H1 (cell line): Measurements from ENCODE around the gene CD300H. TPM values are rescaled to one million over a fixed set of nuclear protein-coding genes. Genes with fewer than 3 reads are reported as not detected.

Source experiments
- CTCF ChIA-PET: fragments of 300-600 bp; sonication (Branson Sonifier 250); formaldehyde crosslinking; loops from one replicate; lab custom pipeline; 2021; ENCODE audit not compliant: partially characterized antibody; lab: Charles Lee
- POLR2A ChIA-PET: fragments of 300-600 bp; sonication (Branson Sonifier 250); formaldehyde crosslinking; loops from one replicate; lab custom pipeline; 2021; ENCODE audit warnings: inconsistent platforms; ENCODE audit not compliant: partially characterized antibody; lab: Charles Lee
- DNase-seq, 2 experiments: peaks; one replicate each; pipeline versions ENCODE4 v3.0.0 to v3.0.0-alpha.2; 2010 to 2022; ENCODE audit warnings: low spot score in 2 of 2, low read depth in 1 of 2, mixed read lengths in 1 of 2
- FAIRE-seq: peaks from 2 replicates; lab custom pipeline; 2011; peaks lifted over from hg19 to GRCh38; lab: Jason Lieb, UNC
- H2AFZ ChIP-seq: 2 replicates; pipeline ENCODE4 v1.8.1; 2012; ENCODE audit warnings: low read length, inconsistent platforms
- H2AK5ac ChIP-seq: 2 replicates; pipeline ENCODE4 v1.6.1; 2013; ENCODE audit warnings: low read depth, low read length
- H2BK120ac ChIP-seq: replicated peaks from 2 replicates; pipeline ENCODE3; 2013; ENCODE audit warnings: low read depth, low read length, inconsistent platforms
- H2BK12ac ChIP-seq: 2 replicates; pipeline ENCODE4 v1.6.1; 2013; ENCODE audit warnings: low read depth, low read length
- H2BK15ac ChIP-seq: 2 replicates; pipeline ENCODE4 v1.6.1; 2013; ENCODE audit warnings: low read length
- H2BK20ac ChIP-seq: 2 replicates; pipeline ENCODE4 v1.6.1; 2013; ENCODE audit warnings: low read length
- H2BK5ac ChIP-seq: 2 replicates; pipeline ENCODE4 v1.6.1; 2013; ENCODE audit warnings: low read depth, low read length
- H3K14ac ChIP-seq: 2 replicates; pipeline ENCODE4 v1.6.1; 2013; ENCODE audit warnings: inconsistent platforms; ENCODE audit not compliant: insufficient read length
- H3K18ac ChIP-seq: 2 replicates; pipeline ENCODE4 v1.6.1; 2013; ENCODE audit warnings: low read length; ENCODE audit errors: extremely low read depth
- H3K23ac ChIP-seq: 2 replicates; pipeline ENCODE4 v1.6.1; 2013; ENCODE audit warnings: inconsistent platforms; ENCODE audit not compliant: insufficient read length
- H3K23me2 ChIP-seq: 2 replicates; pipeline ENCODE4 v1.6.1; 2013; ENCODE audit warnings: low read depth, low read length
- H3K27ac ChIP-seq: 2 replicates; pipeline ENCODE4 v1.6.1; 2011; ENCODE audit warnings: low read depth, low read length, inconsistent platforms
- H3K27me3 ChIP-seq, 4 experiments: replicated peaks in 1 of 4; 1 replicate in 1 of 4; 2 replicates in 3 of 4; pipeline versions ENCODE4 v1.6.1 to v1.8.1; 2011 to 2013; ENCODE audit warnings: low read length in 3 of 4, mild to moderate bottlenecking in 3 of 4, inconsistent platforms in 2 of 4, mixed read lengths in 2 of 4, moderate library complexity in 1 of 4; ENCODE audit not compliant: control insufficient read depth in 3 of 4, insufficient read depth in 3 of 4; ENCODE audit errors: extremely low read depth in 1 of 4
- H3K36me3 ChIP-seq, 4 experiments: 2 replicates each; pipeline versions ENCODE4 v1.6.1 to v1.8.1; 2011 to 2013; ENCODE audit warnings: mild to moderate bottlenecking in 4 of 4, low read length in 3 of 4, moderate library complexity in 2 of 4, control low read depth in 1 of 4, inconsistent platforms in 1 of 4; ENCODE audit not compliant: insufficient read depth in 4 of 4, control insufficient read depth in 2 of 4
- H3K4ac ChIP-seq: replicated peaks from 2 replicates; pipeline ENCODE3; 2013; ENCODE audit warnings: low read length, low read depth, mixed read lengths, inconsistent platforms; ENCODE audit not compliant: insufficient read length
- H3K4me1 ChIP-seq, 4 experiments: replicated peaks in 1 of 4; 1 replicate in 1 of 4; 2 replicates in 3 of 4; pipeline versions ENCODE4 v1.6.1 to v1.8.1; 2011 to 2013; ENCODE audit warnings: low read length in 3 of 4, inconsistent platforms in 2 of 4, mixed read lengths in 1 of 4; ENCODE audit not compliant: insufficient read depth in 4 of 4, control insufficient read depth in 3 of 4
- H3K4me2 ChIP-seq, 2 experiments: 2 replicates each; pipeline versions ENCODE4 v1.6.1 to v1.8.1; 2011 to 2013; ENCODE audit warnings: low read depth in 2 of 2, low read length in 2 of 2, control low read depth in 1 of 2, inconsistent platforms in 1 of 2, mild to moderate bottlenecking in 1 of 2; ENCODE audit not compliant: insufficient read depth in 1 of 2
- H3K4me3 ChIP-seq, 4 experiments: fragments of 200-600, 300-600 bp in 1 of 4; sonication (generic), shearing (Covaris generic), sonication (Bioruptor Twin) in 1 of 4; 2 replicates each; pipeline versions ENCODE4 v1.5.1 to v1.8.1; 2011 to 2016; ENCODE audit warnings: low read length in 4 of 4, low read depth in 3 of 4, control low read depth in 2 of 4, inconsistent platforms in 2 of 4, mild to moderate bottlenecking in 2 of 4, mixed read lengths in 1 of 4, moderate library complexity in 1 of 4; ENCODE audit not compliant: insufficient read depth in 2 of 4; ENCODE audit errors: extremely low read depth in 1 of 4
- H3K56ac ChIP-seq: replicated peaks from 2 replicates; pipeline ENCODE3; 2013; ENCODE audit warnings: low read depth, mild to moderate bottlenecking, mixed read lengths, low read length, inconsistent platforms; ENCODE audit not compliant: insufficient read length
- H3K79me1 ChIP-seq: 2 replicates; pipeline ENCODE4 v1.6.1; 2013; ENCODE audit warnings: low read depth, low read length, control low read depth
- H3K79me2 ChIP-seq, 2 experiments: 2 replicates each; pipeline versions ENCODE4 v1.6.1 to v1.8.1; 2012 to 2013; ENCODE audit warnings: low read length in 2 of 2, mild to moderate bottlenecking in 2 of 2, inconsistent platforms in 1 of 2; ENCODE audit not compliant: insufficient read depth in 2 of 2, control insufficient read depth in 1 of 2
- H3K9ac ChIP-seq, 4 experiments: replicated peaks in 1 of 4; 1 replicate in 1 of 4; 2 replicates in 3 of 4; pipeline versions ENCODE4 v1.6.1 to v1.8.1; 2011 to 2013; ENCODE audit warnings: low read depth in 3 of 4, low read length in 3 of 4, control low read depth in 2 of 4, mild to moderate bottlenecking in 2 of 4, moderate library complexity in 2 of 4, inconsistent platforms in 1 of 4; ENCODE audit errors: extremely low read depth in 1 of 4
- H3K9me3 ChIP-seq, 2 experiments: 2 replicates each; pipeline versions ENCODE4 v1.6.1 to v1.8.1; 2012 to 2013; ENCODE audit warnings: mild to moderate bottlenecking in 2 of 2, moderate library complexity in 2 of 2, control low read depth in 1 of 2, inconsistent platforms in 1 of 2, low read depth in 1 of 2, low read length in 1 of 2, mixed read lengths in 1 of 2; ENCODE audit not compliant: insufficient read depth in 2 of 2
- H4K20me1 ChIP-seq, 2 experiments: replicated peaks in 1 of 2; 2 replicates each; pipeline versions ENCODE3 to v1.8.1; 2011 to 2013; ENCODE audit warnings: inconsistent platforms in 2 of 2, low read length in 2 of 2, mild to moderate bottlenecking in 1 of 2; ENCODE audit not compliant: insufficient read depth in 2 of 2, control insufficient read depth in 1 of 2
- H4K5ac ChIP-seq: 2 replicates; pipeline ENCODE4 v1.6.1; 2013; ENCODE audit warnings: low read length, low read depth, mixed read lengths, inconsistent platforms; ENCODE audit not compliant: insufficient read length
- H4K8ac ChIP-seq: 2 replicates; pipeline ENCODE4 v1.8.0; 2013; ENCODE audit warnings: mild to moderate bottlenecking, moderate library complexity, low read length, inconsistent platforms; ENCODE audit not compliant: insufficient read depth; ENCODE audit errors: extremely low read depth
- H4K91ac ChIP-seq: replicated peaks from 2 replicates; pipeline ENCODE3; 2013; ENCODE audit warnings: low read length, mixed read lengths, inconsistent platforms; ENCODE audit not compliant: insufficient read length
- CBX5 ChIP-seq: fragments of 300-800, 300-1000 bp; sonication (generic); IDR thresholded peaks from 2 replicates; pipeline ENCODE4 v1.7.1; 2016; ENCODE audit warnings: antibody characterized with exemption, low read length, low read depth
- RXRA ChIP-seq: IDR thresholded peaks from 2 replicates; pipeline ENCODE4 v1.6.1; 2011; ENCODE audit warnings: low read depth, mild to moderate bottlenecking, low read length, moderate library complexity; ENCODE audit not compliant: insufficient read depth
- SIX5 ChIP-seq: IDR thresholded peaks from 2 replicates; pipeline ENCODE4 v1.6.1; 2011; ENCODE audit warnings: mild to moderate bottlenecking, low read depth, low read length
- ZNF274 ChIP-seq: IDR thresholded peaks from 2 replicates; pipeline ENCODE4 v1.7.0; 2012; ENCODE audit warnings: low read length, borderline replicate concordance; ENCODE audit errors: extremely low read depth
- WGBS, 2 experiments: shearing (Covaris generic) in 1 of 2; methylation state at CpG; one replicate each; pipeline versions ENCODE4 v1.1.6 to v1.1.7; 2013 to 2015; ENCODE audit warnings: low lambda C conversion rate in 2 of 2, mixed read lengths in 2 of 2, inconsistent platforms in 1 of 2, low coverage in 1 of 2, missing lambda C conversion rate in 1 of 2; ENCODE audit not compliant: insufficient replicate concordance in 2 of 2, insufficient coverage in 1 of 2, insufficient read length in 1 of 2; ENCODE audit errors: extremely low coverage in 1 of 2, missing lambda C conversion rate in 1 of 2; 5-methylcytosine and 5-hydroxymethylcytosine counted together
- polyA plus RNA-seq, 7 experiments: library from polyadenylated mRNA; depleted of rRNA in 3 of 7; stranded (reverse) in 5 of 7; unstranded in 2 of 7; fragments of >200 nt in 5 of 7; fragments of 200-250 nt in 2 of 7; gene quantifications; 1 replicate in 5 of 7; 2 replicates in 1 of 7; 4 replicates in 1 of 7; pipeline versions ENCODE4 v1.2.1 to v1.2.3, GENCODE V29; 2011 to 2013; ENCODE audit warnings: missing spikeins in 2 of 7, mixed read lengths in 2 of 7
- total RNA-seq: library from RNA; stranded (reverse); fragmentation: NEBNext Ultra II Directional; extraction: Animal tissue kit (Norgen Biotek cat#: 25700); gene quantifications from 2 replicates; pipeline ENCODE4 v1.2.1, GENCODE V29; 2021

Gene CD300H
- total and polyA plus RNA-seq, 2 of the 8 experiments (the other 6 are each of a cell fraction or from before 2014, with no cell fraction given) = not detected

DNA sequence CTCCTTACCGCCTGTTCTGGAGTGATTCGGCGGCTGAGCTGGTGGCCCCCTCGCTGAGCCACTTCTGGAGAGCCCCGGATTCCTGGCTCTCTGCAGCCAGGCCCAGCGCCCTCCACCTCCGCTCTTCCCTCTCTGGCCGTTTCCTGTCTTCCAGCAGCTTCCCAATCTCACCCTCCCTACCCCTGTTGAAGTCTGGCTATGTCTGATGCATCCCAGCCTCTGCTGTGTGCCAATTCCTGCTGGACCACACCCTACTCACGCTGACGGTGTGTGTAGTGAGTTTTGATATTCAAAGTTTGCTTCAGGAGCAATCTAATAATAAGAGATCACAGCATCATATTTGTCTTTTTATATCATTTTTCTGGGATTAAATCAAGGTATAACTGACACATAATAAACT lies 15.3 kb upstream of the CD300H start:
- POLR2A ChIA-PET = no interaction called here
- FAIRE-seq = no peak
- Histone ChIP-seq H3K9me3 (no peaks in the 10 kb centered on the region), H3K36me3 (no peaks in the 10 kb centered on the region), H3K14ac (no peak overlapping the region), H3K23me2 (no peaks in the 10 kb centered on the region), H4K5ac (no peak overlapping the region), H2BK5ac (no peak overlapping the region), H3K4me2 (no peak overlapping the region), H3K79me1 (no peaks in the 10 kb centered on the region), H2BK15ac (no peak overlapping the region), H3K9ac (no peak overlapping the region), H3K18ac (no peak overlapping the region), H3K4me3 (no peak overlapping the region), H2AFZ (no peak overlapping the region), H3K4ac (no peak overlapping the region), H3K56ac (no peak overlapping the region), H4K91ac (no peak overlapping the region), H3K27ac (no peak overlapping the region), H3K79me2 (no peaks in the 10 kb centered on the region), H2BK12ac (no peak overlapping the region), H3K4me1 (no peaks in the 10 kb centered on the region), H4K8ac (no peak overlapping the region; the same call in 1 of the 2 replicates), H2BK20ac (no peak overlapping the region), H3K23ac (no peak overlapping the region), H3K27me3 (no peaks in the 10 kb centered on the region), H2BK120ac (no peak overlapping the region), H2AK5ac (no peak overlapping the region), H4K20me1 (no peaks in the 10 kb centered on the region)
- TF ChIP-seq ZNF274 (no peak), SIX5 (no peak), RXRA (no peak), CBX5 (no peak)
- 85% methylated on average over 10 of the region's 10 CpGs; no CpG with 5 or more reads in 1 of the 2 experiments for WGBS, 2 experiments
- no peak for DNase-seq
- CTCF ChIA-PET = interaction anchor here (0.9 to 3.4 kb wide), 4 partner anchors 9 to 39 kb away, joined by 3 to 16 read pairs (median 4); partner anchors contain the start of gene CD300H
